Pulmonary artery endothelial cell (primary cell): ENCODE measurements around the gene UST. TPM values are rescaled to one million over a fixed set of nuclear protein-coding genes. Genes with fewer than 3 reads are reported as not detected.
"Not testable (repeated sequence)": the region's sequence is repeated elsewhere in the genome, so short reads cannot be mapped to it uniquely, and the experiment has no call there.

Experiments used
- DNase-seq: peaks from one replicate; pipeline ENCODE4 v3.0.0-alpha.2; 2011; ENCODE audit warnings: low read depth, low spot score
- total RNA-seq: library from RNA; depleted of rRNA; stranded (reverse); fragments of >200 nt; gene quantifications from 2 replicates; pipeline ENCODE4 v1.2.3, GENCODE V29; 2014

UST gene
- total RNA-seq, 1 donor from 2014 or later: 1.6 TPM

- DNase-seq: no peak
These were observed 10.8 kb upstream of the UST start for GRCh38 chr6:148735989-148736388.

- DNase-seq: no peak
These were observed 9.9 kb upstream of the UST start for GRCh38 chr6:148736774-148737412.

- no peak for DNase-seq
These were observed 9.0 kb upstream of the UST start for GRCh38 chr6:148737806-148738205.

- no peak for DNase-seq
These were observed 7.6 kb upstream of the UST start for GRCh38 chr6:148738946-148739821.

GRCh38 chr6:148739822-148740128 is 7.1 kb upstream of the UST start:
- no peak for DNase-seq

- no peak for DNase-seq
These were observed 3.4 kb upstream of the UST start for GRCh38 chr6:148743476-148743875.

GRCh38 chr6:148745926-148746325 is 904 bp upstream of the UST start:
- no peak for DNase-seq

- DNase-seq: no peak
These were observed 278 bp downstream of the UST start for GRCh38 chr6:148747145-148747470.

- DNase-seq: no peak
These were observed 788 bp downstream of the UST start for GRCh38 chr6:148747471-148748165.

GRCh38 chr6:148749674-148750073 is 2.8 kb downstream of the UST start:
- no peak for DNase-seq

- no peak for DNase-seq
These were observed 4.3 kb downstream of the UST start for GRCh38 chr6:148750838-148751792.

- no peak for DNase-seq
These were observed 5.0 kb downstream of the UST start for GRCh38 chr6:148751793-148752170.

GRCh38 chr6:148755379-148755778 is 8.5 kb downstream of the UST start:
- not testable (repeated sequence) for DNase-seq

GRCh38 chr6:148757944-148758480 is 11.2 kb downstream of the UST start:
- no peak for DNase-seq

- DNase-seq: no peak
These were observed 11.7 kb downstream of the UST start for GRCh38 chr6:148758492-148758891.

- no peak for DNase-seq
These were observed 13.4 kb downstream of the UST start for GRCh38 chr6:148760258-148760534.

- DNase-seq: no peak
These were observed 14.0 kb downstream of the UST start for GRCh38 chr6:148760568-148761526.

GRCh38 chr6:148761527-148762011 is 14.7 kb downstream of the UST start:
- DNase-seq: no peak

GRCh38 chr6:148762231-148762630 is 15.4 kb downstream of the UST start:
- DNase-seq: no peak
